Keratinocyte (primary cell): ENCODE results near the gene NPAS3. TPM values are rescaled to one million over a fixed set of nuclear protein-coding genes. Genes with fewer than 3 reads are reported as not detected.

Experiments
- DNase-seq: peaks from one replicate; pipeline ENCODE4 v3.0.0-alpha.2; 2011; ENCODE audit warnings: low read depth, missing footprints, low spot score
- FAIRE-seq: peaks from 2 replicates; lab custom pipeline; 2011; peaks lifted over from hg19 to GRCh38; lab: Jason Lieb, UNC
- H2AFZ ChIP-seq: 2 replicates; pipeline ENCODE4 v1.6.0; 2012; ENCODE audit warnings: low read length, control low read depth, inconsistent platforms; ENCODE audit not compliant: control insufficient read depth
- H3K27ac ChIP-seq: 2 replicates; pipeline ENCODE4 v1.5.1; 2011; ENCODE audit warnings: low read length; ENCODE audit not compliant: control insufficient read depth, insufficient read depth
- H3K27me3 ChIP-seq: 3 replicates; pipeline ENCODE4 v1.6.0; 2011; ENCODE audit warnings: low read length; ENCODE audit not compliant: control insufficient read depth, insufficient read depth; ENCODE audit errors: extremely low read depth
- H3K36me3 ChIP-seq, 2 experiments: 2 replicates in 1 of 2; 3 replicates in 1 of 2; pipeline ENCODE4 v1.5.1; 2011; ENCODE audit warnings: low read length in 2 of 2, mild to moderate bottlenecking in 1 of 2; ENCODE audit not compliant: control insufficient read depth in 2 of 2, insufficient read depth in 2 of 2; ENCODE audit errors: extremely low read depth in 1 of 2
- H3K4me1 ChIP-seq: 3 replicates; pipeline ENCODE4 v1.5.1; 2011; ENCODE audit warnings: low read length; ENCODE audit not compliant: control insufficient read depth, insufficient read depth; ENCODE audit errors: extremely low read depth
- H3K4me2 ChIP-seq: 3 replicates; pipeline ENCODE4 v1.6.0; 2011; ENCODE audit warnings: low read depth, low read length; ENCODE audit not compliant: control insufficient read depth, insufficient read depth; ENCODE audit errors: extremely low read depth
- H3K4me3 ChIP-seq, 3 experiments: fragments of 200-600 bp in 1 of 3; sonication (generic) in 1 of 3; 2 replicates in 2 of 3; 3 replicates in 1 of 3; pipeline ENCODE4 v1.5.1; 2011 to 2016; ENCODE audit warnings: low read length in 3 of 3, mild to moderate bottlenecking in 3 of 3, control low read depth in 2 of 3, inconsistent platforms in 1 of 3, low read depth in 1 of 3, mixed read lengths in 1 of 3, mixed run types in 1 of 3, moderate library complexity in 1 of 3; ENCODE audit not compliant: control insufficient read depth in 2 of 3, insufficient read depth in 2 of 3; ENCODE audit errors: extremely low read depth in 1 of 3
- H3K79me2 ChIP-seq: 2 replicates; pipeline ENCODE4 v1.6.0; 2012; ENCODE audit warnings: low read length; ENCODE audit not compliant: control insufficient read depth, insufficient read depth
- H3K9ac ChIP-seq: 3 replicates; pipeline ENCODE4 v1.6.0; 2011; ENCODE audit warnings: low read length; ENCODE audit not compliant: control insufficient read depth, insufficient read depth; ENCODE audit errors: extremely low read depth
- H3K9me1 ChIP-seq: 3 replicates; pipeline ENCODE4 v1.6.0; 2011; ENCODE audit warnings: low read length; ENCODE audit not compliant: control insufficient read depth, insufficient read depth; ENCODE audit errors: extremely low read depth
- H3K9me3 ChIP-seq: 2 replicates; pipeline ENCODE4 v1.5.1; 2012; ENCODE audit warnings: low read depth, low read length; ENCODE audit not compliant: control insufficient read depth
- H4K20me1 ChIP-seq: 3 replicates; pipeline ENCODE4 v1.6.0; 2011; ENCODE audit warnings: low read length; ENCODE audit not compliant: control insufficient read depth, insufficient read depth; ENCODE audit errors: extremely low read depth
- EZH2 ChIP-seq: IDR thresholded peaks from one replicate; pipeline ENCODE4 v1.6.1; 2012; ENCODE audit warnings: inconsistent platforms, mild to moderate bottlenecking, low read length, moderate library complexity
- dilution Hi-C: fragments of 300-500 bp; cut with MboI; formaldehyde crosslinking; loops from one replicate; pipeline ENCODE4 v1.7.0; 2020; ENCODE audit warnings: low sequenced_read_pairs; ENCODE audit not compliant: extremely low pct_ligation_motif_present
- polyA plus RNA-seq, 5 experiments: library from polyadenylated mRNA; depleted of rRNA in 3 of 5; stranded (reverse) in 3 of 5; stranded (forward) in 1 of 5; unstranded in 1 of 5; fragments of >200 nt; gene quantifications; 1 replicate in 1 of 5; 2 replicates in 3 of 5; 3 replicates in 1 of 5; pipeline versions ENCODE4 v1.2.1 to v1.2.3, GENCODE V29; 2011 to 2012; ENCODE audit warnings: missing spikeins in 2 of 5, low read depth in 1 of 5, low replicate concordance in 1 of 5
- TF ChIP-seq, protein P1 (sequence below), 3 experiments: IDR thresholded peaks in 1 of 3; conservative IDR thresholded peaks in 1 of 3; optimal IDR thresholded peaks in 1 of 3; 2 replicates in 2 of 3; 3 replicates in 1 of 3; pipeline versions ENCODE3 to v1.5.1; 2011; ENCODE audit warnings: low read length in 3 of 3, mild to moderate bottlenecking in 3 of 3, moderate library complexity in 2 of 3, control low read depth in 1 of 3, inconsistent platforms in 1 of 3; ENCODE audit not compliant: insufficient read depth in 2 of 3; ENCODE audit errors: extremely low read depth in 1 of 3

The NPAS3 gene
- polyA plus RNA-seq, 1 donor (not counting 4 experiments of a cell fraction or from before 2014, with no cell fraction given): 0.07 TPM

GRCh38 chr14:33774161-33774560, 835.5 kb downstream of the NPAS3 start:
- H3K79me2 ChIP-seq: no peaks in the 10 kb centered on the region
- H3K9me1 ChIP-seq: no peaks in the 10 kb centered on the region
- no peak overlapping the region for H2AFZ ChIP-seq
- TF ChIP-seq EZH2: no peak
- TF ChIP-seq, protein P1, sequence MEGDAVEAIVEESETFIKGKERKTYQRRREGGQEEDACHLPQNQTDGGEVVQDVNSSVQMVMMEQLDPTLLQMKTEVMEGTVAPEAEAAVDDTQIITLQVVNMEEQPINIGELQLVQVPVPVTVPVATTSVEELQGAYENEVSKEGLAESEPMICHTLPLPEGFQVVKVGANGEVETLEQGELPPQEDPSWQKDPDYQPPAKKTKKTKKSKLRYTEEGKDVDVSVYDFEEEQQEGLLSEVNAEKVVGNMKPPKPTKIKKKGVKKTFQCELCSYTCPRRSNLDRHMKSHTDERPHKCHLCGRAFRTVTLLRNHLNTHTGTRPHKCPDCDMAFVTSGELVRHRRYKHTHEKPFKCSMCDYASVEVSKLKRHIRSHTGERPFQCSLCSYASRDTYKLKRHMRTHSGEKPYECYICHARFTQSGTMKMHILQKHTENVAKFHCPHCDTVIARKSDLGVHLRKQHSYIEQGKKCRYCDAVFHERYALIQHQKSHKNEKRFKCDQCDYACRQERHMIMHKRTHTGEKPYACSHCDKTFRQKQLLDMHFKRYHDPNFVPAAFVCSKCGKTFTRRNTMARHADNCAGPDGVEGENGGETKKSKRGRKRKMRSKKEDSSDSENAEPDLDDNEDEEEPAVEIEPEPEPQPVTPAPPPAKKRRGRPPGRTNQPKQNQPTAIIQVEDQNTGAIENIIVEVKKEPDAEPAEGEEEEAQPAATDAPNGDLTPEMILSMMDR (optimal IDR thresholded peaks at IDR 0.05 in 1 of 3, IDR thresholded peaks at IDR 0.05 in 1 of 3, conservative IDR thresholded peaks at IDR 0.05 in 1 of 3; ENCODE audit: extremely low read depth in 1 of 3, insufficient read depth in 2 of 3, low read length in 3 of 3): no peak
- no peaks in the 10 kb centered on the region for H3K27me3 ChIP-seq
- FAIRE-seq (no peak), DNase-seq (no peak)
- H3K9me3 ChIP-seq: no peaks in the 10 kb centered on the region
- no peaks in the 10 kb centered on the region for H4K20me1 ChIP-seq
- H3K27ac ChIP-seq: no peak overlapping the region
- H3K4me2 ChIP-seq: no peak overlapping the region
- dilution Hi-C loops: no loop called here
- H3K36me3 ChIP-seq: no peaks in the 10 kb centered on the region
- no peak overlapping the region for H3K9ac ChIP-seq
- no peak overlapping the region for H3K4me3 ChIP-seq
- H3K4me1 ChIP-seq: peaks cover 3% of the 10 kb centered on the region

DNA sequence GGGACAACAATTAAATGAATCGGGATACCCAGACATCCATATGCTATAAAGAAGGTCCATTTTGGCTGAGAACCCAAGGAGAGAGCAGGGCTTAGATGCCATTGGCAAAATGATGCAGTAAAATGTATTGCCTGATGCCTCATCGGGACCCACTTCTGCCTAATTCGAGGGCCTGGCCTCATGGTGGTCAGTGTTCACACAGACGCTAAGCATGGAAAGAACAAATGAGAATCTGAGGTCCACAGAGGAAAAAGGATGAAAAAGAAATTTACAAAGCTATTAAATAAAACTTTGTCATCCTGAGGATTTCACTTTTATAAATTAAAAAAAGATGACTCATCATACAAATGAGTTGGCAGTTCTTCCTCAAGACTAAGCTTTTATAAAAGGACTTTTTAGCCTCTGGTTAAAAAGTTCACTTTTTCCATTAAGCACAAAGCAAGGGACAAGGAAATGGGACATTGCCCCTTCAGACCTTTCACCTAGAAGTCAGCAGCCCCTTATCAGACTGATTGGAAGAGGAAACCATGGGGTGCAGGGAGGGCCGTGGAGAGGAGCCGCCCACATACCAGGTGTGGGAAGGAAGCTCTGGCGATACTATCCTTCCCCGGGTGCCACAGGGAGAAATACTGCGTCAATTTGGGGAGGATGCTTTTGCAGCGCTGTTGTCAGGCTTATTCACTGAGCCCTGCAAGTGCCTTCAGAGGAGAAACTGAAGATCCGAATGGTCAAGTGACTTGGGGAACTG, 836.2 kb downstream of the NPAS3 start:
- dilution Hi-C loops: loop anchor here (25.0 kb wide), 1 partner anchor 1188 kb away; no protein-coding TSS in a partner anchor
- Histone ChIP-seq H3K79me2 (no peaks in the 10 kb centered on the region), H3K4me1 (peaks cover 3% of the 10 kb centered on the region), H2AFZ (peak overlapping the region; percentile 65), H3K36me3 (no peaks in the 10 kb centered on the region), H3K9me1 (no peaks in the 10 kb centered on the region), H3K27me3 (no peaks in the 10 kb centered on the region), H4K20me1 (no peaks in the 10 kb centered on the region), H3K4me2 (peak overlapping the region; percentile 56), H3K9me3 (no peaks in the 10 kb centered on the region), H3K4me3 (no peak overlapping the region), H3K9ac (no peak overlapping the region), H3K27ac (no peak overlapping the region)
- DNase-seq: no peak
- no peak for TF ChIP-seq EZH2
- TF ChIP-seq, protein P1 (optimal IDR thresholded peaks at IDR 0.05 in 1 of 3, IDR thresholded peaks at IDR 0.05 in 1 of 3, conservative IDR thresholded peaks at IDR 0.05 in 1 of 3; ENCODE audit: extremely low read depth in 1 of 3, insufficient read depth in 2 of 3, low read length in 3 of 3): no peak
- FAIRE-seq: no peak
